Omental fat pad (tissue), 4 donors: Measurements from ENCODE around the gene LYSET. TPM values are rescaled to one million over a fixed set of nuclear protein-coding genes. Genes with fewer than 3 reads are reported as not detected.

ENCODE experiments used
- ATAC-seq: fragments of 150-250 bp; one replicate; pipeline ENCODE4 v1.9.1; 2016; ENCODE audit warnings: mild to moderate bottlenecking, moderate library complexity; ENCODE audit not compliant: low FRiP score
- DNase-seq: peaks from one replicate; pipeline ENCODE4 v3.0.0-alpha.2; 2019; ENCODE audit warnings: low spot score
- total RNA-seq, 4 donors: library from RNA; depleted of rRNA; stranded (reverse); fragments of >200 nt; gene quantifications; one replicate each; pipeline ENCODE4 v1.1.0, GENCODE V29; 2016
- TF ChIP-seq, protein P1 (sequence below), 3 donors: fragments of 450-650 bp; IDR thresholded peaks; one replicate each; pipeline ENCODE4 v1.5.1; 2016 to 2017; ENCODE audit warnings: antibody characterized with exemption in 3 of 3, mild to moderate bottlenecking in 3 of 3, moderate library complexity in 2 of 3

LYSET gene
- total RNA-seq, 4 donors from 2014 or later, result 5.7 to 18.5 (median 9.2) TPM

DNA sequence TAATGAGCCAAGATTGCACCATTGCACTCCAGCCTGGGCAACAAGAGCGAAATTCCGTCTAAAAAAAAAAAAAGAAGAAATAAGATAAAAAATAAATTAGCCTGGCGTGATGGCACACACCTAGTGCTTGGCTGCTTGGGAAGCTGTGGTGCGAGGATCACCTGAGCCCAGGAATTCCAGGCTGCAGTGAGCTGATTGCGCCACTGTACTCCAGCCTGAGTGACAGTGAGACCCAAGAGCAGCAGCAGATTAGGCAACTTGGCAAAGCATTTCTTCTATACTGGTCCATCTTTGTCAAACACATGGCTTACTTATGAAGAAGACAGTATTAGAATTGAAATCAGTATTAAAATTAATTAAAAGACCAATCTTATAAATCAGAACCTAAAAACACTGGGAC lies 15.4 kb downstream of the LYSET start:
- ATAC-seq, result no peak
- TF ChIP-seq, protein P1, sequence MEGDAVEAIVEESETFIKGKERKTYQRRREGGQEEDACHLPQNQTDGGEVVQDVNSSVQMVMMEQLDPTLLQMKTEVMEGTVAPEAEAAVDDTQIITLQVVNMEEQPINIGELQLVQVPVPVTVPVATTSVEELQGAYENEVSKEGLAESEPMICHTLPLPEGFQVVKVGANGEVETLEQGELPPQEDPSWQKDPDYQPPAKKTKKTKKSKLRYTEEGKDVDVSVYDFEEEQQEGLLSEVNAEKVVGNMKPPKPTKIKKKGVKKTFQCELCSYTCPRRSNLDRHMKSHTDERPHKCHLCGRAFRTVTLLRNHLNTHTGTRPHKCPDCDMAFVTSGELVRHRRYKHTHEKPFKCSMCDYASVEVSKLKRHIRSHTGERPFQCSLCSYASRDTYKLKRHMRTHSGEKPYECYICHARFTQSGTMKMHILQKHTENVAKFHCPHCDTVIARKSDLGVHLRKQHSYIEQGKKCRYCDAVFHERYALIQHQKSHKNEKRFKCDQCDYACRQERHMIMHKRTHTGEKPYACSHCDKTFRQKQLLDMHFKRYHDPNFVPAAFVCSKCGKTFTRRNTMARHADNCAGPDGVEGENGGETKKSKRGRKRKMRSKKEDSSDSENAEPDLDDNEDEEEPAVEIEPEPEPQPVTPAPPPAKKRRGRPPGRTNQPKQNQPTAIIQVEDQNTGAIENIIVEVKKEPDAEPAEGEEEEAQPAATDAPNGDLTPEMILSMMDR (IDR thresholded peaks at IDR 0.05), result no peak
- DNase-seq, result no peak

DNA sequence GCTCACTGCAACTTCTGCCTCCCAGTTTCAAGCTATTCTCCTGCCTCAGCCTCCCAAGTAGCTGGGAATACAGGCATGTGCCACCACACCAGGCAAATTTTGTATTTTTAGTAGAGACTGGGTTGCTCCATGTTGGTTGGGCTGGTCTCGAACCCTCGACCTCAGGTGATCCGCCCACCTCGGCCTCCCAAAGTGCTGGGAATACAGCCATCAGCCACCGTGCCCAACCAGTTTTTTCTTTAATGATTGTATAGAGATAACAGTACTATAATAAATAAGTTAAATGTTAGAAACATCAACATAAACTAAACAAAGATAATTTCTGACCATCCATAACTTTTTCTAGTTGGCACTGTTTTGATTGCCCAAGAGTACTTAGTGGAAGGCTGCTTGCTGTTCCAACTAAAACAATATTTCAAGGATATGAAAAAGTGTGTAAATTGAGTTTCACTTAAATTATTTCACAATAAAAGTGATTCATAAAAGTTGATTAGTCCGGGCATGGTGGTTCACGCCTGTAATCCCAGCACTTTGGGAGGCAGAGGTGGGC lies 16.1 kb downstream of the LYSET start:
- no peak for ATAC-seq
- DNase-seq, result no peak
- TF ChIP-seq, protein P1 (IDR thresholded peaks at IDR 0.05), result no peak

DNA sequence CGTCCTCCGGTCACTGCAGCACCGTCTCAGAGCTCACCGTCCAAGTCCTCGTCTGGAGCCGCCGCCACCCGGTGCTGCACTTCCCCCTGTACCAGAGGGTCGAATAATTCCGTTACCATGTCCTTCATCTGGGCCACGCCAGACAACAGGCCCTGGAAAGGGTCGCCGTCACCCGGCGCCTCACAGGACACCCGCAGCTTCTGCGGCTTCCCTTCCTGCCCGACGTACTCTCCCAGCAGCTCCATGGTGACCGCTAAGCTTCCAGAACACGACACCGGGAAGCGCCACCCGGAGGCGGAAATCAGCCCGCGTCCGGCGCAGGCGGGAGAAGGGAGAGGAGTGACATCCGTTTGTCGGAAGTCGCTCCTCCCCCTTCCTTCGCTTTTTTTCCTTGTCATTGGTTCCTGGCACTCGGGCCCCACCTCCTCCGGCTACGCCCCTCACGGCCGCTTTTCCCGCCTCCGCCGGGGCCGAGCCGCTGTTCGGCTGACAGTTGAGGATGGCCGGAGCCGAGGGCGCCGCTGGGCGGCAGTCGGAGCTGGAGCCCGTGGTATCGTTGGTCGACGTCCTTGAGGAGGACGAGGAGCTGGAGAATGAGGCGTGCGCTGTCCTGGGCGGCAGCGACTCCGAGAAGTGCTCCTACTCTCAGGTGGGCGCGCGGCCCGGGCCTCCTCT lies 21.8 kb downstream of the LYSET start, which contains the start of the genes GON7 and UBR7:
Gene GON7, minus strand, starts transcription at position 273 of the 675 bp plus-strand sequence. Its CDS starts 28 bp downstream, at position 245.
Gene UBR7, plus strand, starts transcription at position 464 of the 675 bp plus-strand sequence. Its CDS starts 36 bp downstream, at position 500.
- DNase-seq, result peak; percentile 55
- TF ChIP-seq, protein P1 (IDR thresholded peaks at IDR 0.05), result no peak
- peak; percentile 98 for ATAC-seq

- ATAC-seq (peak; percentile 77), DNase-seq (no peak)
- TF ChIP-seq, protein P1 (IDR thresholded peaks at IDR 0.05), result no peak
Observed at GRCh38 chr14:93207468-93208308, 22.6 kb downstream of the LYSET start.

GRCh38 chr14:93212432-93212831 lies 27.3 kb downstream of the LYSET start:
- TF ChIP-seq, protein P1 (IDR thresholded peaks at IDR 0.05), result no peak
- ATAC-seq, result no peak
- no peak for DNase-seq

DNA sequence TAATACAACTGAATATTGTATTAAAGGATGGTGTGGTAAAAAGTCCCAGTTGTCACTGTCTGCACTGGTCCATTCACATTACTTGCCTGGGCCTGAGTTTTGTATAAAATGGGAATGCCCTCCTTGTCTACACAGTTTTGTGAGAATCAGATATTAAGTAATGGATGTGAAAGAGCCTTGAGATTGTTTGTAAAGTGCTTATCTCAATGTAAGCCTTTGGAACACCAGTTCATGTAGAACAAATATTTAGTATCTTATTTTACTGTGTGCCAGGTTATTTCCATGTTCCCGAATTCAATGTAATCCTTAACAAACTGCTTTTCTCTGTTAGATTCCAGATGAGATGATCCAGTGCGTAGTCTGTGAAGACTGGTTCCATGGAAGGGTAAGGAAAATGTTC lies 29.5 kb downstream of the LYSET start:
- TF ChIP-seq, protein P1 (IDR thresholded peaks at IDR 0.05), result no peak
- DNase-seq, result no peak
- no peak for ATAC-seq
